Left ventricle myocardium superior (tissue), 1 donor: Measurements from ENCODE around the gene MYO10. TPM values are rescaled to one million over a fixed set of nuclear protein-coding genes. Genes with fewer than 3 reads are reported as not detected.
"Not testable (repeated sequence)": the region's sequence is repeated elsewhere in the genome, so short reads cannot be mapped to it uniquely, and the experiment has no call there.

Experiments
- ATAC-seq: fragments of 200-7000 bp; cut with Tn5 transposase; one replicate; pipeline ENCODE4 v1.9.1; 2020; ENCODE audit warnings: mild to moderate bottlenecking, moderate library complexity
- DNase-seq: peaks from one replicate; pipeline ENCODE4 v3.0.0-alpha.2; 2020
- intact Hi-C: fragments of 100-400 bp; cut with micrococcal nuclease; formaldehyde crosslinking; loops from one replicate; pipeline ENCODE4 v1.11.0; 2022
- total RNA-seq: library from RNA; stranded (reverse); fragmentation: NEBNext Ultra II Directional; extraction: Animal tissue kit (Norgen Biotek cat#: 25700); gene quantifications from one replicate; pipeline ENCODE4 v1.2.1, GENCODE V29; 2021
- donor health status: DM: no; HTN: yes; CAD: no; lungs with severe emphysema.

The MYO10 gene
- total RNA-seq, 1 donor from 2014 or later, result 4.9 TPM

DNA sequence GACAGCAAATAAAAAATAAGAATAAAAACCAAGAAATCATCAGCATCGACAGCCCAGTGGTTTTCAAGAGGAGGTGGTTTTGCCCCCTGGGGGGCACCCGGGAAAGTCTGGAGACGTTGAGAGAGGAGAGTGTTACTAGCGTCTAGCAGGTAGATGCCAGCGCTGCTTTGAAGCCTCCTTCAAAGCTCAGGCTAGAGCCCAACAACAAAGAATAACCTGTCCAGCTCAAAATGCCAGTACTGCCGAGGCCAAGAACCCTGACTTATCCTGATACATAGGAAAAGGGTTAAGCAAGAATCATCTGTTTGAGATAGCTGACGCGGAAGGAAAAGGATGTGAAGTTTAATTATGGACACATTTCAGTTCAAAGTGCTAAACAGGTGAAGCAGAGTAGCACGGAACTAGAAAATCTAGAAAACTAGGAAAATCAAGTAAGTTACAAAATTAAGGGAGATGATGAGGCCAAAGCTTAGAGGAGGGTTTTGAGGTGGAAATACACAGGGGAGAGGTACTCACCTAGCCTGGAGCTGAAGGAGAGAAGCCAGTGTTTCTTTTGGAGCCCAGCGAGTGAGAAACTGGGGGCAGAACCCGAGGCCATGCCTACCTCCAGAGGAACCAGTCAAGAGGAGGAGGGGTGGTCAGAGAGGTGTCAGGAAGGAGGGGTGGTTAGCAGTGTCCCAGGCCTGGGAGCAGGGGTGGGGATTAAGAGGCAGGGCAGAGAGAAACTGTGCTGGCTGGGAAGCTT is 198.3 kb downstream of the MYO10 start:
- DNase-seq (no peak), ATAC-seq (no peak)
- intact Hi-C loops, result no loop called here

GRCh38 chr5:16737209-16737608 is 198.9 kb downstream of the MYO10 start:
- intact Hi-C loops, result no loop called here
- ATAC-seq (no peak), DNase-seq (no peak)

GRCh38 chr5:16736158-16736995 is 199.7 kb downstream of the MYO10 start:
- no peak for DNase-seq
- ATAC-seq, result peak; percentile 68
- intact Hi-C loops, result no loop called here

- DNase-seq (no peak), ATAC-seq (no peak)
- intact Hi-C loops, result no loop called here
These were observed 200.7 kb downstream of the MYO10 start for GRCh38 chr5:16735101-16736060.

- no peak for ATAC-seq
- intact Hi-C loops, result no loop called here
- DNase-seq, result no peak
These were observed 202.6 kb downstream of the MYO10 start for GRCh38 chr5:16733331-16734006.

DNA sequence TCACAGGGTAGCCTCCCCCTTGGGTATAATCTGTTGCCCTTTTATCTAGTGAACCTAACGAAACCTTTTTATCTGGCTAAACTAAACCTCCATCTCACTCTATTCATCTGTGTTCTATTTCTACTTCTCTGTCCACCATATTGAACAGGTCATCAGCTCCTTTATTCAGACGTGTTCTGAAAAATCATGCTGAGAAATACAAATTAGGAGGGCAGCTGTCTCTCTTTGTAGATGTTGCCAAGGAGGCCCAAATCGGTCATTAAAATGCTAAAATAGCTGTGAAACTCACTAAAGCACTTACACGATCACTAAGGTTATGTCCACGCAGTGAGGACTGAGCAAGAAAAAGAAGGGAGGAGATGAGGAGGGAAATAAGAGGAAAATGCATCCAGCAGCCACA is 203.7 kb downstream of the MYO10 start:
- DNase-seq (no peak), ATAC-seq (no peak)
- intact Hi-C loops, result no loop called here

DNA sequence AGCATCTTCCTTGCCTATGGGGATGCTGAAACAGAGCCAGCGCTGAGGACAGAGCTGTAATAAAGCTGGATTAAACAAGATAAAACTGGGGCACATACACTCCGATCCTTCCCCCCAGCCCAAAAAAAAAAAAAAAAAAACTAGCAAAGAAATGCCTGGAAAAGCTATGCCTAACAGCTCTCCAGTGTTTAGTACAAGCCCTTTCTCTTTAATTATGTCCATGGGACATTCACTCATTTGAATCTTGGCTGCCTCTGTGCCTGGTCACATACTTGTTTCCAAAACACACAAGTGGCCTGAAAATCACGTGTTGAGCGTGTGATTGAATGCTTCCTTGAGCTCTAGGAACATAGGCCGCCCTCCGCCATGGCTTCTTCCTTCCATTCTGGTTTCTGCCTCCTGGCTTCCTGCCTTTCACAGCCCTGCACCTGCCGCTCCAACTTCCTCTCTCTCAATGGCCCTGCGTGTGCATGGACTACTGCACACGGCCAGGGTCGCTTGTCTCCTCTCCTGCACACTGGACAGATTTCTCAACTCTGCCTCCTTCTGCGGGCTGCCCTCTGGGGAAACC is 208.2 kb downstream of the MYO10 start:
- ATAC-seq, result peak; percentile 60
- peak; percentile 33 for DNase-seq
- intact Hi-C loops, result no loop called here

DNA sequence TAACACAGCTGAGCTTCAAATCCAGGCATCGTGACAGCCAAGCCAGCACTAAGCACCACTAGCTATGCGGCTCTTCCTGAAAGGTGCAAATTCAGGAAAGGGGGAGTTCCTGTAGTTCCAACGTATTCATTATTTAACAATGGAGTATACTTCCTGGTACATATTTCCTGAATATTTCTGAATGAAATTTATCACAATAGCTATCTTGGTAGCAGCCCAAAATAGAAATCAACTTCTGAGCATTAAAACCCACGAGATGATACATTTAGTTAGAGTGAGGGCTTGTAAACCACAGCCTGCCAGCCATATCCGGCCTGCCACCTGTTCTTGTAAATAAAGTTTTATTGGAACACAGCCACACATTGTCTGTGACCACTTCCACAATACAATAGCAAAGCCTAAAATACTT is 209.5 kb downstream of the MYO10 start:
- no peak for DNase-seq
- intact Hi-C loops, result no loop called here
- ATAC-seq, result peak; percentile 46

GRCh38 chr5:16725575-16725974 is 210.5 kb downstream of the MYO10 start:
- ATAC-seq (no peak), DNase-seq (no peak)
- intact Hi-C loops, result no loop called here

DNA sequence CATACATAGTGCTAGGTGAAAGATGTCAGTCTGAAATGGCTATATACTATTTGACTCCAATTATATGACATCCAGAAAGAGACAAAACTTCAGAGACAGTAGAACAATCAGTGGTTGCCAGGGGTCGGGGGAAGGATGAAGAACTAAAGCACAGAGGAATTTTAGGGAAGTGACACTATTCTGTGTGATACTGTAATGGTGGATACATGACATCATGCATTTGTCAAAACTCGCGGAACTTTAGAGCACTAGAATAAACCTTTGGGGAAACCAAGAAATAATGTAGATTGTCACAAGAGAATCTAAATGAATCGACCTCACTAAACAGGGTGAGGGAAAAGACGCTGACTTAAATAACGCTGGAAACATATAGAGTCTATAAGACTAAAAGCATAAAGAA is 212.3 kb downstream of the MYO10 start:
- DNase-seq, result no peak
- intact Hi-C loops, result no loop called here
- no peak for ATAC-seq

GRCh38 chr5:16722097-16722495 is 214.0 kb downstream of the MYO10 start:
- DNase-seq (no peak), ATAC-seq (no peak)

GRCh38 chr5:16721151-16722096 is 214.7 kb downstream of the MYO10 start:
- no peak for ATAC-seq
- no peak for DNase-seq
- intact Hi-C loops, result no loop called here

More at GRCh38 chr5:16722097-16722495, 214.0 kb downstream of the MYO10 start:
- intact Hi-C loops, result no loop called here

DNA sequence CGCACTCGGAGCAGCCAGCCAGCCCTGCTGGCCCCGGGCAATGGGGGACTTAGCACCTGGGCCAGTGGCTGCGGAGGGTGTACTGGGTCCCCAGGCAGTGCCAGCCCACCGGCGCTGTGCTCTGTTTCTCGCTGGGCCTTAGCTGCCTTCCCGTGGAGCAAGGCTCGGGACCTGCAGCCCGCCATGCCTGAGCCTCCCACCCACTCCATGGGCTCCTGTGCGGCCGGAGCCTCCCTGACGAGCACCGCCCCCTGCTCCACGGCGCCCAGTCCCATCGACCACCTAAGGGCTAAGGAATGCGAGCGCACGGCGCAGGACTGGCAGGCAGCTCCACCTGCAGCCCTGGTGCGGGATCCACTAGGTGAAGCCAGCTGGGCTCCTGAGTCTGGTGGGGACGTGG is 218.1 kb downstream of the MYO10 start:
- ATAC-seq, DNase-seq, intact Hi-C loops: not testable (repeated sequence)

DNA sequence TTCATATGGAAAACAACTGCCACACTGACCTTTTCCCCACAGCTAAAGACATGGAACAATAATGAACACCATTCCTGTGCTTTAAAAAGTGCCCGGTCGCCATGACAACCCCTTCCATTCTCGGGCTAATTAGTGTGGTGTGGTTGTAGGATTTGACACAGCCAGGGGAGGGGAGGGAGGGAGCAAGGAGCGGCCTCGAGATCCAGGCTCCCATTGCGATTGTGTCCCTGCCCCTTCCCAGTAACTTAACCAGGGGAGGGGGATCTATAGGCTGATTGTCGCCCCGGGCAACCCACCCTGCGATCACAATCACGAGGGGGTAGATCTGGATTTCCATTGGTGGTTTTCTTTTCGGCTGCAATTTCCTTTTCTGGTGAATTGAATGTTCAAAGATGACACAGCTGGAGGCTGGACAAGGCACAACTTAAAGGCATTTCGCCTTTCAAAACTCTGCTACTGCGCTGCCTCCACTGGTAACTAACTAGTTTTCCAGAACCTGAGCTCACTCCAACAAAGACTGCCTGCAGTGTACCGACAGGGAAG is 222.6 kb downstream of the MYO10 start:
- peak; percentile 32 for ATAC-seq
- no peak for DNase-seq
- intact Hi-C loops, result no loop called here

GRCh38 chr5:16712620-16713019 is 223.5 kb downstream of the MYO10 start:
- no peak for ATAC-seq
- intact Hi-C loops, result no loop called here
- DNase-seq, result no peak

- DNase-seq, result no peak
- intact Hi-C loops, result no loop called here
- ATAC-seq, result no peak
These were observed 223.9 kb downstream of the MYO10 start for GRCh38 chr5:16712178-16712577.
